Vagina (tissue), 2 donors: ENCODE results near the gene LMX1B.

ENCODE experiments used
- CTCF ChIP-seq, 3 experiments: fragments of 450-650 bp in 2 of 3; fragments of 200-600 bp in 1 of 3; sonication (generic) in 1 of 3; IDR thresholded peaks; one replicate each; pipeline ENCODE4 v1.5.1; 2017 to 2019; ENCODE audit warnings: antibody characterized with exemption in 3 of 3, mild to moderate bottlenecking in 2 of 3, moderate library complexity in 2 of 3
- POLR2A ChIP-seq, 2 donors: fragments of 450-650 bp; IDR thresholded peaks; one replicate each; pipeline ENCODE4 v1.6.1; 2017; ENCODE audit warnings: antibody characterized with exemption in 2 of 2, mild to moderate bottlenecking in 2 of 2, moderate library complexity in 2 of 2
- POLR2AphosphoS5 ChIP-seq, 2 donors: sonication (generic); formaldehyde crosslinking; IDR thresholded peaks; one replicate each; pipeline ENCODE4 v1.9.0; 2017; ENCODE audit warnings: antibody characterized with exemption in 2 of 2, mild to moderate bottlenecking in 2 of 2, low read depth in 1 of 2; ENCODE audit not compliant: insufficient read depth in 1 of 2

DNA sequence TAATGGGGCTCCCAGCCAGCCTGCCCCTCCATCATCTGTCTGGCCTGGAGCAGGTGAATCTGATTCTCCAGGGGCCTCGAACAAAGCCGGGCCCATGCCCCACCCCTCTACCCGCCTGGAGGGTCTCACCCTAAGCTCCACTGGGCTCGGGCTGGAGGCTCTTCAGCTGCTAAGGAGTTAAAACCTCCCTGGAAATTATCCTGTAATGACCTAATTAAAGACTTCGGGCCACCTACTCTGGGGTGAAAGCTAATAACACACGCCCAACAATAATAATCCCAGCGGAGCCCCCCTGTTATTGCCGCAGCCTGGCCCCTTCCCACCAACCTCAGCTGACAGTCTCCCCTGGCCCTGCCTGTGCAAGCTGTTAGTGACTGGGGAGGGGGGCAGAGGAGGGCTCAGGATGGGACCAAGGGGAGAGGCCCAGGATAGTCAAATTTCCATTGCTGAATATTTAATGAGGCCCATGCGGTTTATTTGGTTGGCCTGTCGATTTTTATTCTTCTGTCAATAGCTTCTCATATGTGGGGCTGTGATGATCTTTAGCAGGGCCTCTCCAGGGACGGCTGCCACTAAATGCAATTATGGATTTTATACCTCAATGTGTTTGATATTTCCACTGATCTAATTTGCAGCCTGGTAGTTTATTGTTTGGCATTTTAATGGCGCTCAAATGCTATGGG lies 25.7 kb downstream of the LMX1B start:
- no peak for TF ChIP-seq CTCF (IDR thresholded peaks at IDR 0.05)
- TF ChIP-seq POLR2A (IDR thresholded peaks at IDR 0.05), result no peak
- TF ChIP-seq POLR2AphosphoS5 (IDR thresholded peaks at IDR 0.05; ENCODE audit: insufficient read depth in 1 of 2, low read depth in 1 of 2), result no peak
